ENCODE data around the gene THSD4. TPM values are rescaled to one million over a fixed set of nuclear protein-coding genes. Genes with fewer than 3 reads are reported as not detected.

The THSD4 gene
- total RNA-seq, 1 experiment from 2014 or later = 29.3 TPM

DNA sequence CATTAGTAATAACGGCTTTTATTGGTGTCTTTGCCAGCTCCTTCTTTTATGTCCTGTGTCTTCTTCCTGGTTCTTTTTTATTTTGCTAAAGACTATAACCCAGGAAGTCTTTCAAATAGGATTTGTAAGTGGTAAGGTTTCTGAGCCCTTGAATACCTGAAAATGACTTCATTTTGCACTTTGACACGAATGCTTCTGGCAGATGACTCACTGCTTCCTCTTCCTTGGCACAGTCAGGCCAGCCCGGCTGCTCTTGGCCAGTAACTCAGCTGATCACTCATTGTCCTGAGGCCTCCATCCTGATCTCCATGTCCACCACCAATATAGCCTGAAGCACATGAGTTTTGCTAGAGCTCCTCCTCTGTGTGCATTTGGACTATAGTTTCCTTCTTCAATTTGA lies 646.4 kb downstream of the THSD4 start:
- Histone ChIP-seq H3K79me2 (ENCODE audit: low read depth) (no peaks in the 10 kb centered on the region), H3K9me3 (ENCODE audit: insufficient read depth, low read depth) (0 out of 2 replicates have a peak, but pooled peaks cover 9% of the 10 kb centered on the region), H2AFZ (no peak overlapping the region), H3F3A (ENCODE audit: insufficient read depth, low read depth) (peaks cover 26% of the 10 kb centered on the region), H3K27ac (peak overlapping the region; percentile 76), H4K20me1 (ENCODE audit: insufficient read depth) (no peaks in the 10 kb centered on the region), H3K9me2 (ENCODE audit: insufficient read depth) (no peaks in the 10 kb centered on the region), H3K4me2 (peak overlapping the region; percentile 39), H3K4me1 (replicated peaks; ENCODE audit: insufficient read depth) (peaks cover 17% of the 10 kb centered on the region), H3K4me3 (no peak overlapping the region), H3K27me3 (ENCODE audit: insufficient read depth, low read depth) (no peaks in the 10 kb centered on the region), H3K36me3 (ENCODE audit: low read depth) (peaks cover 21% of the 10 kb centered on the region)
- POLR2A ChIA-PET (ENCODE audit: unreplicated experiment) = interaction anchor here (0.6 to 0.8 kb wide), 2 partner anchors 13 to 189 kb away, joined by 3 to 9 read pairs; no protein-coding TSS in a partner anchor
- no TSS peak for BruUV-seq (replicated peaks)
- DNase-seq = peak; percentile 79 to 96
- CTCF ChIA-PET = interaction anchor here (0.6 to 1.0 kb wide), 3 partner anchors 9 to 317 kb away, joined by 4 to 9 read pairs (median 6); no protein-coding TSS in a partner anchor
- TF ChIP-seq, protein P1, sequence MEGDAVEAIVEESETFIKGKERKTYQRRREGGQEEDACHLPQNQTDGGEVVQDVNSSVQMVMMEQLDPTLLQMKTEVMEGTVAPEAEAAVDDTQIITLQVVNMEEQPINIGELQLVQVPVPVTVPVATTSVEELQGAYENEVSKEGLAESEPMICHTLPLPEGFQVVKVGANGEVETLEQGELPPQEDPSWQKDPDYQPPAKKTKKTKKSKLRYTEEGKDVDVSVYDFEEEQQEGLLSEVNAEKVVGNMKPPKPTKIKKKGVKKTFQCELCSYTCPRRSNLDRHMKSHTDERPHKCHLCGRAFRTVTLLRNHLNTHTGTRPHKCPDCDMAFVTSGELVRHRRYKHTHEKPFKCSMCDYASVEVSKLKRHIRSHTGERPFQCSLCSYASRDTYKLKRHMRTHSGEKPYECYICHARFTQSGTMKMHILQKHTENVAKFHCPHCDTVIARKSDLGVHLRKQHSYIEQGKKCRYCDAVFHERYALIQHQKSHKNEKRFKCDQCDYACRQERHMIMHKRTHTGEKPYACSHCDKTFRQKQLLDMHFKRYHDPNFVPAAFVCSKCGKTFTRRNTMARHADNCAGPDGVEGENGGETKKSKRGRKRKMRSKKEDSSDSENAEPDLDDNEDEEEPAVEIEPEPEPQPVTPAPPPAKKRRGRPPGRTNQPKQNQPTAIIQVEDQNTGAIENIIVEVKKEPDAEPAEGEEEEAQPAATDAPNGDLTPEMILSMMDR (conservative IDR thresholded peaks at IDR 0.05) = no peak
- TF ChIP-seq EZH2 (IDR thresholded peaks at IDR 0.05; ENCODE audit: low read depth) = no peak
- intact Hi-C loops (cut with micrococcal nuclease; ENCODE audit: unreplicated experiment) = loop anchor here (1.0 kb wide), 1 partner anchor 14 kb away; no protein-coding TSS in a partner anchor

DNA sequence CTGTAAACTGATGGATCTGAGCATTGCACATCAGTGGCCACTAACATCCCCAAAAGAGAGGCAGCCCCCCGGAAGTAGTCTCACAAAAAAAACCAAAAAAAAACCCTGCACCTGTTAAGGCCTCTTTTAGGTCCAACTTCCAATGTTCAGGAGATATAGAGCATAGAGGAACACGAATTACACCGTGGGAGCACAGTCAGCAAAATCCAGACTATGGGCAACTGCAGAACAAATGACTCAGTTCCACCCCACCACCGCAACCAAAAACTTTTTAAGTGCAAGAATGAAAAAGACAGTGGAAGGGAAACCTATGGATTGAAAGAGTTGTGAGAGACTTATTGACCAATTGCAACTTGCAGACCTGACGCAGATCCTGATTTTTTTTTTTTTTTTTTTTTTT lies 652.9 kb downstream of the THSD4 start:
- Histone ChIP-seq H3K4me3 (no peak overlapping the region), H3K9me3 (ENCODE audit: insufficient read depth, low read depth) (no peaks in the 10 kb centered on the region), H4K20me1 (ENCODE audit: insufficient read depth) (no peaks in the 10 kb centered on the region), H3K4me1 (replicated peaks; ENCODE audit: insufficient read depth) (no peaks in the 10 kb centered on the region), H3F3A (ENCODE audit: insufficient read depth, low read depth) (no peaks in the 10 kb centered on the region), H3K4me2 (no peak overlapping the region), H3K27ac (no peak overlapping the region), H2AFZ (no peak overlapping the region), H3K36me3 (ENCODE audit: low read depth) (no peaks in the 10 kb centered on the region; the same call in 1 of the 2 replicates), H3K27me3 (ENCODE audit: insufficient read depth, low read depth) (no peaks in the 10 kb centered on the region), H3K9me2 (ENCODE audit: insufficient read depth) (no peaks in the 10 kb centered on the region), H3K79me2 (ENCODE audit: low read depth) (no peaks in the 10 kb centered on the region)
- intact Hi-C loops (cut with micrococcal nuclease; ENCODE audit: unreplicated experiment) = no loop called here
- BruUV-seq (replicated peaks) = no TSS peak
- DNase-seq = no peak
- ChIA-PET POLR2A (ENCODE audit: unreplicated experiment) (no interaction called here), CTCF (no interaction called here)
- no peak for TF ChIP-seq EZH2 (IDR thresholded peaks at IDR 0.05; ENCODE audit: low read depth)
- TF ChIP-seq, protein P1 (conservative IDR thresholded peaks at IDR 0.05) = no peak

DNA sequence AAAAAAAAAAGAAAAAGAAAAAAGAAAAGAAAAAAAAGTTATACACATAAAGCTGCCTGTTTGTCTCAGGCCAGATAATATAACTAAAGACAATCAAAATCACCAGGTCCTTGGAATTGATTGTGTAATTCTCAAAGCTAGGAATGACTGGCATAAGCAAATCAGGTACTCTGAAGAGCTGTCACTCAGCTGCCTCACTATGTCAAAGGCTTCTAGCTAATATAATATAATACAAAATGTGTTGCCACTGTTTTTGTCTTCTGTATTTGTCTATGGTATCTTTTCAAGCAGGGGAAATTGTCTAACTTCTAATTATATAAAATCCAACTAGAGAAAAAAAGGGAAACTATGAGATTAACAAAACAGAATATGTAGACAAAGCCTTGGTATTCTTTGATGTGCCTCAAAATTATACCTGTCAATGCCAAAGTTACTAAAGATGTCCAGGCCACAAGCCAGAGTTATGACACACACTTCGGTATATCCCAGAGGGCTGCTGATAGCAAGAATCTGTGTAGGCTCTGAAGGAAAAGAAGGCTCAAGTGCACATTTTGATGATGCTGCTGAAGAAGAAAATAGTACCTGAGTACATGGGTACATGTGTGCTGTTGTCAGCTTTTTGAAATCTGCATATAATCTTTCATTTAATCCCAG lies 658.1 kb downstream of the THSD4 start:
- no peaks in the 10 kb centered on the region for H3K4me1 ChIP-seq (replicated peaks; ENCODE audit: insufficient read depth)
- no peaks in the 10 kb centered on the region for H4K20me1 ChIP-seq (ENCODE audit: insufficient read depth)
- no peaks in the 10 kb centered on the region for H3K27me3 ChIP-seq (ENCODE audit: insufficient read depth, low read depth)
- H3K9me3 ChIP-seq (ENCODE audit: insufficient read depth, low read depth) = no peaks in the 10 kb centered on the region
- H3K4me2 ChIP-seq = no peak overlapping the region
- intact Hi-C loops (cut with micrococcal nuclease; ENCODE audit: unreplicated experiment) = no loop called here
- no peaks in the 10 kb centered on the region for H3K36me3 ChIP-seq (ENCODE audit: low read depth)
- BruUV-seq (replicated peaks) = no TSS peak
- H3F3A ChIP-seq (ENCODE audit: insufficient read depth, low read depth) = no peaks in the 10 kb centered on the region; the same call in 1 of the 2 replicates
- no peak overlapping the region for H2AFZ ChIP-seq
- ChIA-PET POLR2A (ENCODE audit: unreplicated experiment) (interaction anchor here (0.6 kb wide), 1 partner anchor 18 kb away, joined by 3 read pairs; no protein-coding TSS in a partner anchor), CTCF (interaction anchor here (0.6 kb wide), 1 partner anchor 1006 kb away, joined by 5 read pairs; no protein-coding TSS in a partner anchor)
- no peak overlapping the region for H3K4me3 ChIP-seq
- TF ChIP-seq, protein P1 (conservative IDR thresholded peaks at IDR 0.05) = no peak
- no peak for TF ChIP-seq EZH2 (IDR thresholded peaks at IDR 0.05; ENCODE audit: low read depth)
- H3K27ac ChIP-seq = no peak overlapping the region
- no peak for DNase-seq
- H3K79me2 ChIP-seq (ENCODE audit: low read depth) = no peaks in the 10 kb centered on the region
- no peaks in the 10 kb centered on the region for H3K9me2 ChIP-seq (ENCODE audit: insufficient read depth)
